HG03378 (cell line): Measurements from ENCODE around the gene PYGM.

Source experiments
- ATAC-seq: cut with Tn5 transposase; IDR thresholded peaks from one replicate; pipeline ENCODE4 v1.9.1; 2021; ENCODE audit warnings: mild to moderate bottlenecking, moderate library complexity; ENCODE audit not compliant: unreplicated experiment

Gene PYGM

DNA sequence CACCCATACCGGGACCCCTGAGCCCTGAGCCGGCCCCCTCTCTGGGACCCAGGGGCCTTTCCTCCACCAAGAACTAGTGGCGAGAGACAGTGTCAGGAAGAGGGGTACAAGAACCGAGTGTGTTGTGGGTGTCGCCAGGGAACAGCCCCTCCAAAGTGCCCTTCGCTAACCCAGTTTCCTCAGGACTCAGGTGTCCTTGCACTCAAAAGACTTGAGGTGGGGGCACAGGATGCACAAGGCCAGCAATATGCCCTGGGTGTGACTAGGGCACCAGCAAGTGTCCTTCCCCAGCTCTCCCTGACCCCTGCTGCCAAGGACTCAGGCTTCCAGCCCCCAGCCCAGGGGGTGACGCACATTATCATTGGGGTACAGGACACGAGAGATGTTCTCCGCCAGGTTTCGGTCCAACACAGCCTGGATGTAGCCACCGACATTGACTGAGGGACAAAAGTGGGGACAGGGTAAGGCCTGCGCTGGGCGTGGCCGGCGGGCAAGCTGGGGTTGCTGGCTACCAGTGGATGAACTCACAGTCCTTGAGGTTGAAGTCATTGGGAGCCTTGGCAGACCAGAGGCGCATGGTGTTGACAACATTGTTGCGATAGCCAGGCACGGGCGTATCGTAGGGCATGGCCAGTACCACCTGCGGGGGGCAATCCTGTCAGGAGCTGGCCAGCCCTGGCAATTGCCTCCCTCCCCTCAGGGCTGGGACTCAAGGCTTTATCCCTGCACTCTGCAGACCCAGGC, 4.7 kb downstream of the PYGM start:
- no peak for ATAC-seq

DNA sequence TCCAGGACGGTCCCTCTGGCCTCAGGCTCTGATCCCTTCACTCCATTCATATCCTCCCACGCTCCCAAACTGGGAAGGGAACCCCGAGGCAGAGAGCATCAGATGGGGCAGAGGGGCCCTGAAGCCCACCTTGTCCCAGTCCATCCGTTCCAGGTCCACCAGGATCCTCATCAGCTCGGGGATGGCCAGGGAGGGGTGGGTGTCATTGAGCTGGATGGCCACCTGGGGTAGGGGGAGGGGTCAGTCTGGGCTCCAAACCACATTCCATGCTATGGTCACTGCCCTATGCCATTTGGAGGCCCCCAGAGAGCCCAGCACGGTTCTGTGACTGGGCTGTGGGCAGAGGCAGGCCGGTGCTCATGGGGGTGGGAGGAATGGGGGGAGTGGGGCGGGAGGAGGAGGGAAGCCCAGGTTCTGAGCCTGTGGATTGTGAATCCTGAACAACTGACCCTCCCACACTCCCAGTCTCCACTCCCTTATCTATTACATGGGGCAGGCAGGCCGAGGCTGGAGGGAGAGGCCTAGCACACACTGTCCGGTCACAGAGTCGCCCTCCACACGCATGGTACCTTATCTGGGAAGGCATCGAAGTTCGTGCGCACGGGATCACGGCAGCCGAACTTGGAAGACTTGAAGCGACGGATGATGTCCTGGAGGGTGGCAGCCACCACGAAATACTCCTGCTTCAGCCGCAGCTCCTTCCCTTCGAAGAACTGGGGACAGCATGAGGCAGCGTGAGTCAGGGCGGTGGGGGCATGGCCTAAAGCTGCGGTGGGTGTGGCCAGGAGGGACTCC, 5.5 kb downstream of the PYGM start:
- no peak for ATAC-seq

DNA sequence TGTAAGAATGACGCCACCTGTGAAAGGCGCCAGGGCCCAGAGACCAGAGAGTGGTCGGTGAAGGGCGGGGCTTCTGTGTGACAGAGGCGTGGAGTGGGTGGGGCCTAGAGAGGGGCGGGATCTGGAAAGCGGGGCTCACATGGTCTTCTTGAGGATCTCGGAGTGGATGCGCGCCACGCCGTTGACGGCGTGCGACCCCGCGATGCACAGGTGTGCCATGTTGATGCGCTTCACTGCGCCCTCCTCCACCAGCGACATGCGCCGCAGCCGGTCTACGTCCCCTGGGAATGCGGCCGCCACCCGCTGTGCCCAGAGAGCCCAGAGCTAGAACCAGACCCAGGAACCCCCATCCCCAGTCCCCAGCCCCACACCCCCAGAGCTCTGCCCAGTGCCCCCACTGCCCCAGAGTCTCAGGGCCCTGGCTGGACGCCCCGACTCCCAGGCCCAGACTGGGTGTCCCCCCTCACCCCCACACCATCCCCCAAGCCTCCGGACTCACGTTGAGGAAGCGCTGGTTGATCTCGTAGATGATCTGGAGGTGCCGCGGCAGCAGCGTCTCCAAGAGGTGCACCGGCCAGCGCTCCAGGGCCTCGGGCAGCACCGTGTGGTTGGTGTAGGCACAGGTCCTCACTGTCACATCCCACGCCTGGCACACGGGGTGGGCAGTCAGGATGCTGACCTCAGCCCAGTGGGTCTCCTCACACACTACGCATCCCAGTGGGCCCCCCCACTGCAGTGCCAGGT, 6.2 kb downstream of the PYGM start:
- no peak for ATAC-seq

DNA sequence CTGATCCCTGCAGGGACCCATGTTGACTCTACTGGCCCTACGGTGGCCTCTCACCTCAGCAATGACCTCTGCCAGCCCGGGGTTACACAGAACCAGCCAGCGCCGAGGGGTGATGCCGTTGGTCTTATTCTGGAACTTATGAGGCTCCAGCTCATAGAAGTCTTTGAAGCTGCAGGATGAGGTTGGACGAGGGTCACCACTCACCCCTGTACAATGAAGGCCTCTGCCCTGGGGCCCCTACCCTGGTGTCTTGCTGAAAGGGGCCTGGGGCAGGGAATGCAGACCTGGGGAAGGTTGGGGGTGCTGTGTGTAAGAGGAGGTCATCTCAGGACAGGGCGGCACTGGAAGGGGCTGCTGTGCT, 6.8 kb downstream of the PYGM start:
- no peak for ATAC-seq

DNA sequence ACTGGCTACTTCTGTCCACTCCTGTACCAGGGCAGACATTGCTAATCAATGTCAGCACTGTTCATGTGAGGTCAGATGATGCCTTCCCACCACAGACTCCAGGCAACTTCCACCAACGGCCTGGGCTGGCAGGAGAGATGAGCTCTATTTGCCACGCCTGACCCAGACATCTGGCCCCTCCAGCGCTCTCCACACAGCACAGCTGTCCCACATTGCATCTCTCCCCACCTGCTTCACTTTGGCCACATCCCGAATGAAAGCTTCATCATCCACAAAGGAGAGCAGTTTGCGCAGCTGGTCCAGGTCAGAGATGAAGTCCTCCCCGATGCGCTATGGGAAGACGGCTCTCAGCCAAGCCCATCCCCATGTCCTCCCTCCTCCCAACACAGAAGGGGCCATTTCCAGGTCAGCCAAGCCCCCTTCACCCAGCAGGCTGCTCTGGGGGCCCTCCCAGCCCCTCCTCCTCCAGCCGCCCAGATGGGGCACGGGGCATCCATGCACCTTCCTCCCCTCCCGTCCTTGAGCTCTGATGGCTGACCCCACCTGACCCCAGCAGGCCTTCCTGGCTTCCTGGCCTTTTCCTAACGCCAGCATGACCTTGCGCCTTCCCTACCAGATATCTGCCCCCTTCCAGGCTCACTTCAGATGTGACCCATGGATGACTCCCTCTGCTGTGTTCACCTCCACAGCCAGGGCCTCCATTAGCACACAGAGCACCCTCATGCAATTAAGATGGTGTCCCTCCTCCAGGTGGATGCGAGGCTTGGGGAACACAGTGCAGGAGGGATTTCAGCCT, 7.4 kb downstream of the PYGM start:
- no peak for ATAC-seq

DNA sequence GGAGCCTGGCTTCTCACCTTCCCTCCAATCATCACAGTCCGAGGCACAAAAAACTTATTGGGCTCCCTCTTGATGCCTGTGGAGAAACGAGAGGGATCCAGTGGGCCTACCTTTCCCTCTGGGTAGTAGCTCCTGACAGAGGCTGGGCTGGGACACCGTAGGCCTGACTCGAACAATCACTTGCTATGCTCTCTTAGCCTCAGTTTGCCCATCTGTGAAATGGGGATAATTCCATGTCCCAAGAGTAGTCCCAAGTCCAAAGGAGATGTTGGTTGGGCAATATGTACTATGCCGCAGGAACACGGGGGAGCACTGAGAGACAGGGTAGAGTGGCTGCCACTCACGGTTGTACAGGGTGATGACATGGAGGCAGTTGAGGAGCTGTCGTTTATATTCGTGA, 8.2 kb downstream of the PYGM start:
- ATAC-seq: no peak

DNA sequence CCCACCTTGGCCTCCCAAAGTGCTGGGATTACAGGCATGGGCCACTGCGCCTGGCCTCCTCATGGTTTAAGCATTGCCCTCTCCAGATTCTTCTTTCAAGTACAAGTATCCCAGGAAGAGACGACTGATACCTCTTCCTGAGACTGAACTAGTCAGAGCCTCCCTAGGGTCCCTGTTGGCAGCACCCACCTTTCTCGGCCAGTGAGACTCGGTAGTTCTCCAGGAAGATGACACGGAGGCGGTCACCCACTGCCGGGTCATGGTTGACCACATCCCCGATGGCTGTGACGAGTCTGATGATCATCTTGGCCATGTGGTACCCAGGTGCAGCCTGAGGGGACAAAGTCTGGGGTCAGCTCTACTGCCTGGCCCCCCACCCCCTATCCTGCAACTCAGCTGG, 8.6 kb downstream of the PYGM start:
- ATAC-seq: no peak

DNA sequence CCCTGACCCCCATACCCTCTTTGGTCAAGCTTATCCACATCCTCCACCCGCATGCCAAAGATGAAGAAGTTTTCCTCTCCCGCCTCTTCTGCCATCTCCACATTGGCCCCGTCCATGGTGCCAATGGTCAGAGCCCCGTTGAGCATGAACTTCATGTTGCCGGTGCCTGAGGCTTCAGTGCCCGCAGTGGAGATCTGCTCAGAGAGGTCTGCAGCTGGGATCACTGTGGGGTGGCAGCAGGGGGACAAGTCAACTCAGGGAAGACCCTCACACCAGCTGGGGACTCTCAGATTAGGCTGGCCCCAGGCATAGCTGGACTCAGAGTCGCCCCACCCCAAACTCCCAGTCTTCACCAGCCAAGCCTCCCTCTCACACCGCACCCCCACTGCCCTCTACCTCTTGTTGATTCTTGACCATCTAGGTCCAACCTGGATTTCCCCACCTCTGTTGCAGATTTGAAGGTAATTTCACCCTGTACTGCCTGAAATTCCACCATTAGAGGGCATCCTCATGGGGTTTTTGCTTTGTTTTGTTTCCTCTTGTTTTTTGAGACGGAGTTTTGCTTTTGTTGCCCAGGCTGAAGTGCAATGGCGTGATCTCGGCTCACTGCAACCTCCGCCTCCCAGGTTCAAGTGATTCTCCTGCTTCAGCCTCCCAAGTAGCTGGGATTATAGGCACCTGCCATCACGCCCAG, 9.3 kb downstream of the PYGM start:
- no peak for ATAC-seq

DNA sequence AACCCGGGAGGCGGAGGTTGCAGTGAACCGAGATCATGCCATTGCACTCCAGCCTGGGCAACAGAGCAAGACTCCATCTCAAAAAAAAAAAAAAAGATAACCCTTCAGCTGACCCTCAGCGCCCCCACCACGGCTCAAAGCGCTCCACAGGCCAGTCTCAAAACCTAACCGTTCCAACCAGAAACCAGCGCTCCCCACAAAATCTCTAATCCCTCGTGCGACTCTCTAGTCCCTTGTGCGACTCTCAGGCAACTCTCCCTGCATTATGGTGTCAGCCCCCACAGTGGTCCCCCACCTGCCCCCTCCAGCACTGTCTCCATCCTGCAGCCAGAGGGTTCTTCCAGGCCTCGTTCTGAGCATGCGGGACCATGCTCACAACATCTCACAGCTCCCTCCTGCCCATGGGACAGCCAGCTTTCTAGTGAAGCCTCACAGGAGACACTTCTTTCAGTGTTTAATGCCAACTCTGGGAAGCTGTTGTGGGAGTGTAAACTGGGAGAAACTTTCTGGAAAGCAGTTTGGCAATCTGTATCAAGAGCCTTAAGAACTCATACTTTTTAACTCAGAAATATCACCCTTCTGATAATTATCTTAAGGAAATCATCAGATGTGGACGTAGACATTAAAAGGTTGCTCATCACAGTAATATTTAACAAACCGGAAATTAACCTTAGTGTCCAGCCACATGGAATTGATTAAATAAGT, 11.7 kb downstream of the PYGM start:
- no peak for ATAC-seq

DNA sequence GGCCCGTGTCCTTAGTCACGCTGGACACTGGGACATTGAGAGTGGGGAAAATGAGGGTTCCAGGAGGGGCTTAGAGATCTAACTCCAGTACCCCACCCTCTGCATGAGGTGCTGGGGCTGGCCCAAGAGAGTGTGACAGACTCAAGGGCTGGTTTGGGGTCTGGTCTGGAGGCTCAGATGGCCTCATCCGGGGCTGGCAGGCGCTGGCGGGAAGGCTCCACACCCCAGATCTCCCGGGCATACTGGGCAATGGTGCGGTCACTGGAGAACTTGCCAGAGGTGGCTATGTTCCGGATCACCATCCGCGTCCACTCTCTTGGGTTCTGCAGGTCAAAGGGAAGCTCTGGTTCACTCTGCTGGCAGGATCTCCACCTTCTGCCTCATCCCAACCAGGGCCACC, 13.3 kb downstream of the PYGM start:
- no peak for ATAC-seq

DNA sequence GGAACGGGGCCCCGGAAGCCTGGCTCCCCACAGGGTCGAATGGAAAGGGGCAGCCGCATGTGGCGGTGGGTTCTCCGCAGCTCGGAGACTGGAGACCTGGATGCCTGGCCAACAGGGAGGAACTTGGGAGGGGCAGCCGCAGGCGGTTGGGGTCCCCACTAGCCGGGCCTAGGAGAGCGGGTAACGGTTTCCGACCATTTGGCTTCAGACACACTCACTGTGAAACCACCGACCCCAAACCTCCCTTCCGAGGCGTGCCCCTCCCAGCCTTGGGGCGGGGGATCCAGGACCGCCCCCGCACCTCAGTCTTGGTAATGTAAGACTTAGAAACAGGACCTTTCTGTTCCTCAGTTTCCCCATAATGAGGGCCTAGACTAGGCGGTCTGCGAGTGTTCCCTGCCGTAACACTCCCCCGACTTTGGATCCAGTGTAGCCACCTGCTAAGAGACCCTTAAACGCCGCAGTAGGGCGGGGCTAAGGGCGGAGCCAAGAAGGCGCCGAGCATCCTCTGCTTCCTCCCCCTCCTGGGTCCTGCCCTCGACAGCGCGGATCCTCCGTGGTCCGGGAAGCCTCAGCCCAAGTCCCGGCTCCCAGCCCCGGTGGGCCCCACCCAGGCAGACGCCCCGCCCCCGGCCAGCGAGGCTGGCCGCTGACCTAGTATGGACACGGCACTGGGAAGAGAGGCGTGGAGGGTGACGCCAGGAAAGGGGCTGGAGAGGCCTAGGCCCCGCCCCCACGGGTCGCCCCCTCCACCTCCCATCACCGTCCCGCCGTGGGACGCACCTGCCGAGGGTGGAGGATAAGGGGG, 14.0 kb downstream of the PYGM start:
- ATAC-seq: no peak

DNA sequence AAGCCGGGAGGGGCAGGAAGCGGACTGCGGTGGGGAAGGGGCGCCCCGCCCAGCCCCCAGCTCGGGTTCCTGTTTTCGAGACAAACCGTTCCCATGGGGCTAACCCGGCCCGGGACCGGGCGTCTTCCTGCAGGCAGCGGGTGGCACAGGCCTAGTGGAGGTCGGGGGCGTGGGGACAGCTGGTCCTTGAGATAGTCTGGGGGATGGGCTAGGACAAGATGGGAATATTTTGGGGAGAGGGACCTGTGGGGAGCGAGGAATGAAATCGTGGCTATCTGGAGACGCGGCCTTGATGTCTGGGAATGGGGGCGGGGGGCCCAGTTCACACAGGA, 14.6 kb downstream of the PYGM start:
- no peak for ATAC-seq

DNA sequence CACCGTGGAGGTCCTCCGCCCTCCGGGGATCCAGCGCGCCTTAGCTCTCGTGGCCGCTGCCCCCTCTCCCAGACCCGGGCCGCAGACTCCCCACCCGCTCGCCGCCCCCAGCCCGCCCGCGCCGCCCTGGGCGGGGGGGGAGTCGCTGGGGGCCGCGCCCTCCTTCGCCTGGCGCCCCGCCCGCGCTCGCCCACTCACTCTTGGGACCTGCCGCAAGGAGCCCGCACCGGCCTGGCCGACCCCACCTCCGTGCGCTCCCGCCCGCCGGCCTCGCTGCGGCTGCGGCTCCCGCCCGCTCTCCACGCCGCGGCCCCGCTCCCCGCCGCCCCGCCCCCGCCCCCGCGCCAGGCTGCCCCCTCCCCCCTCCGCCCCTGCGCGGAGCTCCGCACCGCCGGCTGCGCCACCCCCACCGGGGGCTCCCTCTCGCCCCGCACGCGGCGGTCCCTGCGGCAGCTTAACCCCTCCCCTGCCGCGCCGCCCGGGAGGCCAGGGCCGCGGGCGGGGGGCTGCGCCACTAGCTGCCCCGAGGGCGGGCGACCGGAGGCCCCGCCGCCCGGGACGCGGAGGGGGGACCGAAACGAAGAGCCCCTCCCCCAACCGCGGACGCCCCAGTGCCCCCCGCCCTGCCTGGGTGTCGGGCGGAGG, 15.1 kb downstream of the PYGM start:
- ATAC-seq: no peak

DNA sequence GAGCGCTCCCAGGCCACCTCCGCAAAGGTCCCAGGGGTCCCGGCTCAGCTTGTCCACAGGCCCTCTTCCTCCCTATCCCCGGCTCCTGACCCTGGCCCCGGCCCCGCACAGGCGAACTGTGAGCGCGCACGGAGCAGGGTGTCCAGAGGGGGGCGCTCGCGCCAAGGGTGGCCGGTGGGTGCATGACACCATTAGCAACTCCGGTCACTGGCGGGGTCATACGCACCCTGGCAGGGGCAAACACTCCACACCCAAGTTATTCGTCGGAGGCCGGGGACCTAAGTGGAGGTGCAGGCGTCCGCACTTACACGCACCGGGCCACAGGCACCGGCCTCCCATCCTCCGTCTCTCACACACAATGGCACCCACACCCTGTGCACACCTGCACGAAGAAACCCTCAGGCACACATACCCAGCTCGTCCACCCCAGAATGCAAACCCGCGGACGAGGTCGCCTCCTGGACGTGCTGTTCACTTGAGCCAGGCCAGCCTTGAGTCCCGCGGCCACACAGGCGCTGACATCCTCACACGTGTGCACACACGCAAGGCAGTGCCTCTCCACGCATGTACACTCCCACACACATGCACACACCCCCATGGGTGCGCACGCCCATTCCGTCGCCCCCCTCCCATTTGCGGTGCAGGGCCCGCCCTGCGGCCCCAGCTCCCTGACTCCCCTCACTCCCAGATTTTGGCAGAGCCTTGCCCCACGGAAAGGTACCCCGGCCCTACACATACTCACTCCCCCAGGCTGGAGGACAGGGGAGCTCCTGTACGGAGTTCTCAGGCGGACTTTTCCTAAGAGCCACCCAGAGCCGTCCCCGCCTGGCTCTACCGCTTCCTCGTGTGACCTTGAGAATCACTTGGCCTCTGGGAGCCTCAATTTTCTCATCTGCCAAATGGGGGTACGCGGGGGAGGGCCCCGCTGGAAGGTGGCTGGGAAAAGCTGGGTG, 15.9 kb downstream of the PYGM start, which contains the start of gene RASGRP2:
TSS of gene RASGRP2 (minus strand) at position 552 of the 953 bp plus-strand sequence. CDS start 1,276 bp downstream, outside the sequence.
- ATAC-seq: no peak

DNA sequence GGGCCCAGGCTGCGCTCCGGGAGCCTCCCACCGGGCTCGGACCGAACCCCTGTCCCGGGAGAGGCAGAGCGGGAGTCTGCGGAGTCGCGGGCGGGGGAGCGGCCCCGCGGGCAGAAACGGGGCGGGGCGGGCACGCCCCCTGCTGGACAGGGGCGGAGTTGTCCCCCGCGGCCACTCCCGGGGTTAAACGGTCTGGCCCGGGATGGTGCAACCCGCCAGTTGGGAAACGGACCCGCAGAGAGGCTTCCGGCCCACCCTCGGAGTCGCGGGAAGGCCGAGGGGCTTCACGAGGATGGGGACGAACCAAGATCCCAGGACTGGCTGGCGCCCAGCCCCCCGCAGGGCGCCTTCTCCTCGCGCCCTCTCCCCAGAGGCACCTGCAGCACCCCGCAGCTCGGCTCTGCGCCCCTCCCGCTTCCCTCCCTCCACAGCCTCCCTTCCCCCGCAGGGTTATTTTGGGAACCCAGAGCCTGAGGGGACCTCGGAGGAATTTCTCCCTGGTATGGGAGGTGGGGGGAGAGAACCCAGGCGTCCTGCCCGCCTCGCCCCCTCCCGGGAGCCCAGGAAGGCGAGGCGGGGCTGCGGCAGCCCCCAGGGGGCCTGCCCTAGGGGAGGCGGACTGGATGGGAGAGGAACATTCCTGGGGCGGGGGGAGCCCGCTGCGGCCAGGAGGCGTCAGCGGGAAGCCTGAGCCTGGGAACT, 16.7 kb downstream of the PYGM start:
- ATAC-seq: no peak

DNA sequence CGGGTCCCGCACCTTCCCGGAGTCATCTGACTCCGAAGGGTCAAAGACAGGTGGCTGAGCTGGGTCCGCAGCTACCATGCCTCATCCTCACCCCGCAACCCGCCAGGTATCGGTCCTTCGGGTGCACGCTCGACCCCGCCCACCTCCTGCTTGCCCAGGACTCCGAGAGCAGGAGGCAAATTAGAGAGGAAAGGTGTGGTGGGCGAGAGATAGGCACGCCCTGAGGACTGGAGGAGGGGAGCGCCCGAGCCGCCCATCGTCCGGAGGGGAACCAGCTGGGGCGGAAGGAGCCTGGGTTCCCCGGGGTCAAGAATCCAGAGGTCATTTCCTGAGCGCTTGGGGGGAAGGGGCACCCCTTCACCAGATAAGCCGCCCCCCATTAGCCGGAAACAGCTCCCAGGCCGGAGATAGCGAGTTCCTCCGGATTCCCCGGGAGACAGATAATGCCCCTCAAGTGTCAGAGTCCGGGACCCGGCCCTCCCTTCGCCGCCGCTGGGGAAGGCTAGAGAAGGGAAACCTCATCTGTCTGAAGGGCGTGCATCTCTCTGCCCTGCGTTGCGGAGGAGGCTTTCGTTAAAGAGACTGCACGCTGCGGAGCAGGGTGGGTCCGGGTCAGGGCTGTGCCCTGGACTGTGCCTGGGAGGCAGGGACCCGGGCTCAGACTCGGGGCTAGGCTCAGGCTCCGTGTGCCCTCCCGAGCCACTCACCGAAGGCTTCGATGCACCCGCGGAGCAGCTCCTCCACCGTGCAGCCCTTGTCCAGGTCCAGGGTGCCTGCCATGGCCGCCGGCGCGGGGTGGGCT, 17.5 kb downstream of the PYGM start:
- no peak for ATAC-seq
